Measurements from ENCODE around the gene AGAP1. TPM values are rescaled to one million over a fixed set of nuclear protein-coding genes. Genes with fewer than 3 reads are reported as not detected.

Gene AGAP1
- total RNA-seq, 4 donors from 2014 or later, result 33.7 to 55.2 (median 37.5) TPM

GRCh38 chr2:235554936-235555335 lies 61.1 kb downstream of the AGAP1 start:
- Histone ChIP-seq H3K4me1 (peaks cover 0 to 62% (median 3%) of the 10 kb centered on the region in 3 donors), H3K4me3 (no peak overlapping the region), H3K27ac (no peak overlapping the region), H3K27me3 (no peaks in the 10 kb centered on the region), H3K9me3 (no peaks in the 10 kb centered on the region), H3K36me3 (no peaks in the 10 kb centered on the region)
- no peak for TF ChIP-seq CTCF (IDR thresholded peaks at IDR 0.05)
- ATAC-seq, result no peak
- WGBS, 2 donors (ENCODE audit: low coverage in 1 of 2), result 92 to 100% methylated on average over 3 to 4 of the region's 9 CpGs

GRCh38 chr2:235555371-235555770 lies 61.5 kb downstream of the AGAP1 start:
- 80% methylated on average over 3 of the region's 6 CpGs; no CpG with 5 or more reads in 1 of the 2 donors for WGBS, 2 donors (ENCODE audit: low coverage in 1 of 2)

DNA sequence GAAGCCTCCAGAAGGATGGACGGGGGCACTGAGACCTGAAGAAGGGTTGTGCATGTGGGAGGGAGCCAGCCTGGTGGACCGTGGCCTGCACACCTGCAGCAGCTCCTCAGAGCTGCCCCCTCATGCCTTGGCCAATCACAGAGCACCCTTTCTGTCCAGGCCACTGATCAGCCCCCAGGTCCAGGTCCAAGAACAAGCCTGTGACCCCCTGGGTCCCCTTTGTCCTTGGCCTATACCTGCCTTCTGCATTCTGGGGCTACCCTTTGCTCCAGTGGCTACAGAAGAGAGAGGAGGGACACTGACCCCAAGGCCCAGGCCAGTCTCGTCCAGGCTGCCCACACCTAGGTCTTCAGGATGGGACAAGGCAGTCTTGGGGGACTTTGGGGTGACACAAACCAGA lies 62.2 kb downstream of the AGAP1 start:
- no peak for ATAC-seq
- H3K4me1 ChIP-seq, result peaks cover 0 to 63% (median 3%) of the 10 kb centered on the region in 3 donors

More at GRCh38 chr2:235555371-235555770, 61.5 kb downstream of the AGAP1 start:
- no peak overlapping the region for H3K27ac ChIP-seq
- no peak overlapping the region for H3K4me3 ChIP-seq
- H3K9me3 ChIP-seq, result no peaks in the 10 kb centered on the region
- no peak for TF ChIP-seq POLR2AphosphoS5 (IDR thresholded peaks at IDR 0.05)
- TF ChIP-seq EP300 (IDR thresholded peaks at IDR 0.05), result no peak
- no peak for TF ChIP-seq POLR2A (IDR thresholded peaks at IDR 0.05)
- no peak for TF ChIP-seq CTCF (IDR thresholded peaks at IDR 0.05)
- no peaks in the 10 kb centered on the region for H3K36me3 ChIP-seq
- H3K4me1 ChIP-seq, result peaks cover 0 to 62% (median 3%) of the 10 kb centered on the region in 3 donors
- H3K27me3 ChIP-seq, result no peaks in the 10 kb centered on the region
- ATAC-seq, result no peak

DNA sequence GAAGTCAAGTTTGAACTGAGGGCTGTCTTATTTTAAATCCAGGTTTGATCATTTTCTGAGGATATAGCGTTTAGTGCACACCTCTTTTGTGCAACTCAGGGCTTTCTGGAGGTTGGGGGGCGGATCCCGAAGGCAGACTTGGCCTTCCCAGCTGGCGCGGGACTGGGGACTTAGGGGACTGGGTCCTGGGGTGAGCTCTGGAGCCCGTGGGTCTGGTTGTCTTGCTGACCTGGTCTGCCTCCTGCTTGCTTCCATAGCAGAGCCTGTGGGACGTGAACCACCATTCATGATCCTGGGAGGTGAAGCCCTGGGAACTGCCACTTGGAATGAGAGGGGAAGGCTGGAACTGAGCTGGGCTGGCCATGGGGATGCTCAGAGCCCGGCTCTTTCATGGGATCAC lies 63.1 kb downstream of the AGAP1 start:
- H3K27ac ChIP-seq, result no peak overlapping the region
- no peak overlapping the region for H3K4me3 ChIP-seq
- 100% methylated on average over 1 of the region's 8 CpGs; no CpG with 5 or more reads in 1 of the 2 donors for WGBS, 2 donors (ENCODE audit: low coverage in 1 of 2)
- no peaks in the 10 kb centered on the region for H3K27me3 ChIP-seq
- H3K36me3 ChIP-seq, result no peaks in the 10 kb centered on the region
- ATAC-seq, result no peak
- H3K9me3 ChIP-seq, result no peaks in the 10 kb centered on the region
- peaks cover 0 to 58% (median 1%) of the 10 kb centered on the region in 3 donors for H3K4me1 ChIP-seq
- TF ChIP-seq POLR2A (IDR thresholded peaks at IDR 0.05) (no peak), POLR2AphosphoS5 (IDR thresholded peaks at IDR 0.05) (no peak), CTCF (IDR thresholded peaks at IDR 0.05) (no peak), EP300 (IDR thresholded peaks at IDR 0.05) (no peak)

More for the DNA sequence above, 62.2 kb downstream of the AGAP1 start:
- Histone ChIP-seq H3K4me3 (no peak overlapping the region), H3K36me3 (no peaks in the 10 kb centered on the region), H3K9me3 (no peaks in the 10 kb centered on the region), H3K27ac (no peak overlapping the region), H3K27me3 (no peaks in the 10 kb centered on the region)
- WGBS, 2 donors (ENCODE audit: low coverage in 1 of 2), result no CpG with 5 or more reads among the region's 3 CpGs
- TF ChIP-seq EP300 (IDR thresholded peaks at IDR 0.05), result no peak
- TF ChIP-seq POLR2AphosphoS5 (IDR thresholded peaks at IDR 0.05), result no peak
- no peak for TF ChIP-seq POLR2A (IDR thresholded peaks at IDR 0.05)
- TF ChIP-seq CTCF (IDR thresholded peaks at IDR 0.05), result no peak

GRCh38 chr2:235557903-235558302 lies 64.1 kb downstream of the AGAP1 start:
- no peaks in the 10 kb centered on the region for H3K36me3 ChIP-seq
- TF ChIP-seq POLR2A (IDR thresholded peaks at IDR 0.05) (no peak), EP300 (IDR thresholded peaks at IDR 0.05) (no peak), POLR2AphosphoS5 (IDR thresholded peaks at IDR 0.05) (no peak), CTCF (IDR thresholded peaks at IDR 0.05) (no peak)
- no peak overlapping the region for H3K4me3 ChIP-seq
- ATAC-seq, result no peak
- H3K27ac ChIP-seq, result no peak overlapping the region
- no peaks in the 10 kb centered on the region for H3K9me3 ChIP-seq
- H3K27me3 ChIP-seq, result no peaks in the 10 kb centered on the region
- 100% methylated on average over 7 to 8 of the region's 9 CpGs for WGBS, 2 donors (ENCODE audit: low coverage in 1 of 2)
- peaks cover 0 to 49% (median 0%) of the 10 kb centered on the region in 3 donors for H3K4me1 ChIP-seq
